ENCODE measurements around the gene ZNF431. TPM values are rescaled to one million over a fixed set of nuclear protein-coding genes. Genes with fewer than 3 reads are reported as not detected.

ZNF431 gene
- total RNA-seq (10 to 100 TPM; 49.4 to 50.0 TPM), polyA plus RNA-seq (ENCODE audit: insufficient read depth, low read depth, low replicate concordance) (12.8 TPM)
- long read RNA-seq, donor 1, full-length matches to known transcripts: 5 of 5 reads
- long read RNA-seq, donor 1, partial matches to known transcripts: 0 of 5 reads
- long read RNA-seq, donor 1, other reads (novel, unspliced or antisense): 0 of 5 reads
- long read RNA-seq, donor 2: 0 reads

GRCh38 chr19:21141787-21142464, at the start of gene ZNF431:
ZNF431 (plus strand) TSS chr19:21142040; CDS start chr19:21142184, 144 bp downstream.
- Histone ChIP-seq H3K27ac (peak within 1 kb of the TSS; percentile 84 to 87), H3K27me3 (no peaks in the 10 kb centered on the region), H3K36me3 (ENCODE audit: low read depth, missing control alignments) (no peaks in the 10 kb centered on the region), H3K4me3 (peak within 1 kb of the TSS; percentile 73 to 84), H3K9me3 (no peaks in the 10 kb centered on the region), H3K4me1 (no peaks in the 10 kb centered on the region)
- intact Hi-C loops (cut with DNase I; ENCODE audit: low total_unique reads): no loop called here
- TF ChIP-seq POLR2A (IDR thresholded peaks at IDR 0.05): peak; percentile 79
- TF ChIP-seq, protein P1, sequence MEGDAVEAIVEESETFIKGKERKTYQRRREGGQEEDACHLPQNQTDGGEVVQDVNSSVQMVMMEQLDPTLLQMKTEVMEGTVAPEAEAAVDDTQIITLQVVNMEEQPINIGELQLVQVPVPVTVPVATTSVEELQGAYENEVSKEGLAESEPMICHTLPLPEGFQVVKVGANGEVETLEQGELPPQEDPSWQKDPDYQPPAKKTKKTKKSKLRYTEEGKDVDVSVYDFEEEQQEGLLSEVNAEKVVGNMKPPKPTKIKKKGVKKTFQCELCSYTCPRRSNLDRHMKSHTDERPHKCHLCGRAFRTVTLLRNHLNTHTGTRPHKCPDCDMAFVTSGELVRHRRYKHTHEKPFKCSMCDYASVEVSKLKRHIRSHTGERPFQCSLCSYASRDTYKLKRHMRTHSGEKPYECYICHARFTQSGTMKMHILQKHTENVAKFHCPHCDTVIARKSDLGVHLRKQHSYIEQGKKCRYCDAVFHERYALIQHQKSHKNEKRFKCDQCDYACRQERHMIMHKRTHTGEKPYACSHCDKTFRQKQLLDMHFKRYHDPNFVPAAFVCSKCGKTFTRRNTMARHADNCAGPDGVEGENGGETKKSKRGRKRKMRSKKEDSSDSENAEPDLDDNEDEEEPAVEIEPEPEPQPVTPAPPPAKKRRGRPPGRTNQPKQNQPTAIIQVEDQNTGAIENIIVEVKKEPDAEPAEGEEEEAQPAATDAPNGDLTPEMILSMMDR (IDR thresholded peaks at IDR 0.05): no peak
- peak; percentile 98 for DNase-seq
- 0% methylated on average over 16 to 30 of the region's 30 CpGs for WGBS, 2 donors

DNA sequence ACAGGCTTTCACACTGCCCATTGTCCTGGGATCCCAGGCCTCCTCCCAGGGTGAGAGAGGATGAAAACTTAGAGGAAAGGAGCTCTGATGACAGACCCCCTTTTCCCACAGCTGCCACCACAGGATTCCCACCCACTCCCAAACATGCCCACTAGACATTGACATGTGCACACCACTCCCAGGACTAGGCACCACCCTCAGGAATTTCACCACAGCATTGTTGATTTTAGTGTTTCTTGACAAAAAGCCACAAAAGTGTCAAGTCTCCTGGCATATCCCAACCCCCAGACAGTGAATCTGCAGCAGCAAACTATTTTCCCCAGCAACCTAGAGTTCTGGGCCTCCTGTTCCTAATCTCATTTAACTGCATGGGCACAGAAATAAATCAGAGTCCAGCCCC, 49.7 kb upstream of the ZNF431 start:
- intact Hi-C loops (cut with DNase I; ENCODE audit: low total_unique reads): no loop called here
- no peak for TF ChIP-seq POLR2A (IDR thresholded peaks at IDR 0.05)
- TF ChIP-seq, protein P1 (IDR thresholded peaks at IDR 0.05): no peak
- DNase-seq: no peak
- no peaks in the 10 kb centered on the region for H3K9me3 ChIP-seq
- H3K27me3 ChIP-seq: no peaks in the 10 kb centered on the region
- H3K4me3 ChIP-seq: no peak overlapping the region
- no peaks in the 10 kb centered on the region for H3K36me3 ChIP-seq (ENCODE audit: low read depth, missing control alignments)
- peaks cover 15% of the 10 kb centered on the region for H3K4me1 ChIP-seq
- no peak overlapping the region for H3K27ac ChIP-seq

DNA sequence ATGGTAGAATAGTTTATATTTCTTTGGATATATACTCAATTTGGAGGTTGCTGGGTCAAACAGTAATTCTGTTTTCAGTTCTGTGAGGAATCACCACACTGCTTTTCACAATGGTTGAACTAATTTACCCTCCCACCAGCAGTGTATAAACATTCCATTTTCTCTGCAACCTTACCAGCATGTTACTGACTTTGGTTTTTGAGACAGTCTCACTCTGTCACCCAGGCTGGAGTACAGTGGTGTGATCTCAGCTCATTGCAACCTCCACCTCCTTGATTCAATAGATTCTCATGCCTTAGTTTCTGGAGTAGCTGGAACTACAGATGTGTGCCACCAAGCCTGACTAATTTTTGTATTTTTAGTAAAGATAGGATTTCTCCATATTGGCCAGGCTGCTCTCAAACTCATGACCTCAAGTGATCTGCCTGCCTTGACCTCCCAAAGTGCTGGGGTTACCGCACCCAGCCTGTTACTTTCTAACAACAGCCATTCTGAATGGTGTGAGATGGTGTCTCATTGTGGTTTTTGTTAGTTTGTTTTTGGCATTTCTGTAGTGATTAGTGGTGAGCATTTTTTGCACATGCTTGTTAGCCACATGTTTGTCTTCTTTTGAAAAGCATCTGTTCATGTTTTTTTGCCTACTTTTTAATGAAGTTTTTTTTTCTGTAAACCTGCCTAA, 47.4 kb upstream of the ZNF431 start:
- TF ChIP-seq, protein P1 (IDR thresholded peaks at IDR 0.05): no peak
- TF ChIP-seq POLR2A (IDR thresholded peaks at IDR 0.05): no peak
- Histone ChIP-seq H3K4me3 (no peak overlapping the region), H3K27ac (no peak overlapping the region), H3K9me3 (no peaks in the 10 kb centered on the region), H3K27me3 (no peaks in the 10 kb centered on the region), H3K4me1 (peaks cover 15% of the 10 kb centered on the region), H3K36me3 (ENCODE audit: low read depth, missing control alignments) (no peaks in the 10 kb centered on the region)
- no peak for DNase-seq
- intact Hi-C loops (cut with DNase I; ENCODE audit: low total_unique reads): no loop called here
- WGBS, 2 donors: 63 to 65% methylated on average over 1 of the region's 1 CpG

- no peaks in the 10 kb centered on the region for H3K27me3 ChIP-seq
- WGBS, 2 donors: 83 to 93% methylated on average over 2 of the region's 2 CpGs
- intact Hi-C loops (cut with DNase I; ENCODE audit: low total_unique reads): no loop called here
- H3K4me1 ChIP-seq: peaks cover 7% of the 10 kb centered on the region
- H3K36me3 ChIP-seq (ENCODE audit: low read depth, missing control alignments): no peaks in the 10 kb centered on the region
- no peak overlapping the region for H3K4me3 ChIP-seq
- no peak overlapping the region for H3K27ac ChIP-seq
- TF ChIP-seq POLR2A (IDR thresholded peaks at IDR 0.05): no peak
- TF ChIP-seq, protein P1 (IDR thresholded peaks at IDR 0.05): no peak
- no peaks in the 10 kb centered on the region for H3K9me3 ChIP-seq
- DNase-seq: no peak
These were observed 43.5 kb upstream of the ZNF431 start for GRCh38 chr19:21098291-21098690.
